IPS DF 6.9 (cell line): ENCODE measurements around the gene EPB41.

Experiments
- DNase-seq: peaks from one replicate; pipeline ENCODE4 v3.0.0-alpha.2; 2013; ENCODE audit warnings: low read depth, low spot score
- H3K27ac ChIP-seq: one replicate; pipeline ENCODE4 v1.5.1; 2013; ENCODE audit warnings: low read length, control low read depth
- H3K27me3 ChIP-seq: 2 replicates; pipeline ENCODE4 v1.6.1; 2013; ENCODE audit warnings: mild to moderate bottlenecking, low read length; ENCODE audit not compliant: control insufficient read depth, insufficient read depth
- H3K36me3 ChIP-seq: 2 replicates; pipeline ENCODE4 v1.6.1; 2013; ENCODE audit warnings: low read length; ENCODE audit not compliant: control insufficient read depth, insufficient read depth
- H3K4me1 ChIP-seq: 2 replicates; pipeline ENCODE4 v1.6.1; 2013; ENCODE audit warnings: low read length; ENCODE audit not compliant: control insufficient read depth, insufficient read depth
- H3K4me3 ChIP-seq: 2 replicates; pipeline ENCODE4 v1.5.1; 2013; ENCODE audit warnings: mild to moderate bottlenecking, low read length
- H3K9me3 ChIP-seq: 2 replicates; pipeline ENCODE4 v1.6.1; 2013; ENCODE audit warnings: low read length, inconsistent platforms; ENCODE audit not compliant: control insufficient read depth, insufficient read depth
- WGBS: extraction: QIAGEN DNeasy Blood & Tissue Kit; methylation state at CpG from one replicate; pipeline ENCODE4 v1.1.7; 2013; ENCODE audit warnings: mixed read lengths, missing lambda C conversion rate; ENCODE audit not compliant: insufficient read length, insufficient coverage; 5-methylcytosine and 5-hydroxymethylcytosine counted together

The EPB41 gene

GRCh38 chr1:28890836-28891235 lies 23.5 kb upstream of the EPB41 start:
- no peak overlapping the region for H3K4me3 ChIP-seq
- H3K36me3 ChIP-seq: no peaks in the 10 kb centered on the region
- H3K27me3 ChIP-seq: no peaks in the 10 kb centered on the region
- H3K27ac ChIP-seq: no peak overlapping the region
- WGBS: no CpG with 5 or more reads among the region's 2 CpGs
- H3K9me3 ChIP-seq: no peaks in the 10 kb centered on the region
- no peaks in the 10 kb centered on the region for H3K4me1 ChIP-seq
- DNase-seq: no peak

- H3K27me3 ChIP-seq: no peaks in the 10 kb centered on the region
- WGBS: no CpG with 5 or more reads among the region's 2 CpGs
- no peak overlapping the region for H3K4me3 ChIP-seq
- no peaks in the 10 kb centered on the region for H3K36me3 ChIP-seq
- H3K9me3 ChIP-seq: no peaks in the 10 kb centered on the region
- H3K4me1 ChIP-seq: no peaks in the 10 kb centered on the region
- DNase-seq: no peak
- no peak overlapping the region for H3K27ac ChIP-seq
Measured at GRCh38 chr1:28891256-28891655, 23.1 kb upstream of the EPB41 start.

GRCh38 chr1:28893403-28894102 lies 20.8 kb upstream of the EPB41 start:
- no peaks in the 10 kb centered on the region for H3K4me1 ChIP-seq
- no CpG with 5 or more reads among the region's 8 CpGs for WGBS
- H3K4me3 ChIP-seq: no peak overlapping the region
- no peak overlapping the region for H3K27ac ChIP-seq
- DNase-seq: no peak
- H3K9me3 ChIP-seq: no peaks in the 10 kb centered on the region
- H3K36me3 ChIP-seq: no peaks in the 10 kb centered on the region
- H3K27me3 ChIP-seq: no peaks in the 10 kb centered on the region

- no peak for DNase-seq
- no peaks in the 10 kb centered on the region for H3K4me1 ChIP-seq
- H3K27ac ChIP-seq: no peak overlapping the region
- no peaks in the 10 kb centered on the region for H3K27me3 ChIP-seq
- WGBS: no CpG with 5 or more reads among the region's 2 CpGs
- no peaks in the 10 kb centered on the region for H3K36me3 ChIP-seq
- H3K9me3 ChIP-seq: no peaks in the 10 kb centered on the region
- H3K4me3 ChIP-seq: no peak overlapping the region
Measured at GRCh38 chr1:28894785-28895184, 19.6 kb upstream of the EPB41 start.

- H3K27me3 ChIP-seq: no peaks in the 10 kb centered on the region
- H3K4me1 ChIP-seq: no peaks in the 10 kb centered on the region
- H3K4me3 ChIP-seq: no peak overlapping the region
- no peak overlapping the region for H3K27ac ChIP-seq
- H3K9me3 ChIP-seq: no peaks in the 10 kb centered on the region
- no peak for DNase-seq
- no peaks in the 10 kb centered on the region for H3K36me3 ChIP-seq
- WGBS: no CpG with 5 or more reads among the region's 4 CpGs
Measured at GRCh38 chr1:28895896-28896608, 18.3 kb upstream of the EPB41 start.

GRCh38 chr1:28896609-28896986 lies 17.8 kb upstream of the EPB41 start:
- H3K27ac ChIP-seq: no peak overlapping the region
- H3K27me3 ChIP-seq: no peaks in the 10 kb centered on the region
- DNase-seq: no peak
- WGBS: no CpG with 5 or more reads among the region's 3 CpGs
- H3K36me3 ChIP-seq: no peaks in the 10 kb centered on the region
- no peaks in the 10 kb centered on the region for H3K4me1 ChIP-seq
- H3K4me3 ChIP-seq: no peak overlapping the region
- H3K9me3 ChIP-seq: no peaks in the 10 kb centered on the region

- H3K27ac ChIP-seq: no peak overlapping the region
- DNase-seq: no peak
- H3K36me3 ChIP-seq: no peaks in the 10 kb centered on the region
Measured at GRCh38 chr1:28897789-28898188, 16.6 kb upstream of the EPB41 start.

GRCh38 chr1:28898405-28898881 lies 15.9 kb upstream of the EPB41 start:
- Histone ChIP-seq H3K9me3 (no peaks in the 10 kb centered on the region), H3K4me3 (no peak overlapping the region), H3K36me3 (no peaks in the 10 kb centered on the region), H3K27me3 (no peaks in the 10 kb centered on the region), H3K4me1 (no peaks in the 10 kb centered on the region), H3K27ac (no peak overlapping the region)
- DNase-seq: no peak
- no CpG with 5 or more reads among the region's 3 CpGs for WGBS

More at GRCh38 chr1:28897789-28898188, 16.6 kb upstream of the EPB41 start:
- Histone ChIP-seq H3K4me3 (no peak overlapping the region), H3K27me3 (no peaks in the 10 kb centered on the region), H3K9me3 (no peaks in the 10 kb centered on the region), H3K4me1 (no peaks in the 10 kb centered on the region)
- WGBS: no CpG with 5 or more reads among the region's 4 CpGs

GRCh38 chr1:28899267-28899666 lies 15.1 kb upstream of the EPB41 start:
- DNase-seq: no peak
- H3K4me1 ChIP-seq: no peaks in the 10 kb centered on the region
- no peaks in the 10 kb centered on the region for H3K36me3 ChIP-seq
- no peaks in the 10 kb centered on the region for H3K9me3 ChIP-seq
- H3K27ac ChIP-seq: no peak overlapping the region
- no CpG with 5 or more reads among the region's 2 CpGs for WGBS
- H3K27me3 ChIP-seq: no peaks in the 10 kb centered on the region
- no peak overlapping the region for H3K4me3 ChIP-seq

GRCh38 chr1:28900562-28900961 lies 13.8 kb upstream of the EPB41 start:
- Histone ChIP-seq H3K4me3 (no peak overlapping the region), H3K27me3 (no peaks in the 10 kb centered on the region), H3K9me3 (no peaks in the 10 kb centered on the region), H3K27ac (no peak overlapping the region), H3K36me3 (no peaks in the 10 kb centered on the region), H3K4me1 (no peaks in the 10 kb centered on the region)
- no peak for DNase-seq
- no CpG with 5 or more reads among the region's 3 CpGs for WGBS
